GM13977 (cell line): Measurements from ENCODE around the gene SPIRE2.
"Not testable (repeated sequence)": the region's sequence is repeated elsewhere in the genome, so short reads cannot be mapped to it uniquely, and the experiment has no call there.

ENCODE experiments used
- DNase-seq: peaks from one replicate; pipeline ENCODE4 v3.0.0; 2012; ENCODE audit warnings: low spot score
- CTCF ChIP-seq: IDR thresholded peaks from 2 replicates; pipeline ENCODE4 v1.5.1; 2012; ENCODE audit warnings: mild to moderate bottlenecking, control low read depth; ENCODE audit not compliant: insufficient read depth; ENCODE audit errors: extremely low read depth, missing control alignments
- in situ Hi-C: fragments of 300-500 bp; cut with MboI; formaldehyde crosslinking; loops from one replicate; pipeline ENCODE4 v1.12.0; 2022; ENCODE audit warnings: low sequenced_read_pairs, low pct_unique_long_range_greater_than_20kb, mixed read lengths, inconsistent platforms; ENCODE audit not compliant: unreplicated experiment

Gene SPIRE2

DNA sequence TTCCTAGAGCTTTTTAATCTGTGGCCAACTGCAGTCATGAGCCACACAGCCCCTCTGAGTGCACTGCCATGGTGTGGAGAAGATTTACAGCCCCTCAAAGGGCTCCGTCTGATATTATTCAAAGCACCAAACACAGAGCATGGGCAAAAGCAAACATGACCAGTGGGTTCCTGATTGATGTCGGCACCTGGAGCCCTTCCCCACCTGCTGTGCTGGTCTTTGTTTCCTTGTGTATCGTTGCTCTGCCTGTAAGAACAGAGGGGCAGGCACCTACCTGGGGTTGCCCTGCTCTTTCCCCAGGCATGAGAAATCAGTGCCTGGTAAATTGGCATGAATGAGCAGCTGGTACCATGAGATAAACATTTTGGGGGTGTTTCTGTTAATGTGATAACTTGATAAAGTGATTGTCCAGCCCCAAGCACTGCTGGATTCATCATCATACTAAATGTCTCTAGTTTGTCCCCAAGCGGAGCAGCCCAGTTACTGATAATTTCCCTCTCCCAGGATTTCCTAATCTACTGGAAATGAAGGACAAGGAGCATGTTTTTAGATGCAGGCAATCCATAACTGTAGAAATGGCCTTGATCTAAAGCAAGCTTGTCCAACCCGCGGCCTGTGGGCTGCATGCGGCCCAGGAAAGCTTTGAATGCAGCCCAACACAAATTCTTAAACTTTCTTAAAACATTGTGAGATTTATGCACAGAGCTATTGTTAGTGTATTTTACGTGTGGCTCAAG is 5.0 kb upstream of the SPIRE2 start:
- DNase-seq, result no peak
- TF ChIP-seq CTCF, result no peak
- in situ Hi-C loops, result no loop called here

DNA sequence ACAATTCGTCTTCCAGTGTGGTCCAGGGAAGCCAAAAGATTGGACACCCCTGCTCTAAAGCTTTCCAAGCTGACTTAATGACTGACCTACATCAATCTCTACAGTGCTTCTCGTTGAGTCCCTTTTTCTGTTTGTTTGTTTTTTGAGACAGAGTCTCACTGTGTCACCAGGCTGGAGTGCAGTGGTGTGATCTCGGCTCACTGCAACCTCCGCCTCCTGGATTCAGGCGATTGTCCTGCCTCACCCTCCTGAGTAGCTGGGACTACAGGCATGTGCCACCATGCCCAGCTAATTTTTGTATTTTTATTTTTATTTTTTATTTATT is 4.5 kb upstream of the SPIRE2 start:
- DNase-seq, in situ Hi-C loops: not testable (repeated sequence)

DNA sequence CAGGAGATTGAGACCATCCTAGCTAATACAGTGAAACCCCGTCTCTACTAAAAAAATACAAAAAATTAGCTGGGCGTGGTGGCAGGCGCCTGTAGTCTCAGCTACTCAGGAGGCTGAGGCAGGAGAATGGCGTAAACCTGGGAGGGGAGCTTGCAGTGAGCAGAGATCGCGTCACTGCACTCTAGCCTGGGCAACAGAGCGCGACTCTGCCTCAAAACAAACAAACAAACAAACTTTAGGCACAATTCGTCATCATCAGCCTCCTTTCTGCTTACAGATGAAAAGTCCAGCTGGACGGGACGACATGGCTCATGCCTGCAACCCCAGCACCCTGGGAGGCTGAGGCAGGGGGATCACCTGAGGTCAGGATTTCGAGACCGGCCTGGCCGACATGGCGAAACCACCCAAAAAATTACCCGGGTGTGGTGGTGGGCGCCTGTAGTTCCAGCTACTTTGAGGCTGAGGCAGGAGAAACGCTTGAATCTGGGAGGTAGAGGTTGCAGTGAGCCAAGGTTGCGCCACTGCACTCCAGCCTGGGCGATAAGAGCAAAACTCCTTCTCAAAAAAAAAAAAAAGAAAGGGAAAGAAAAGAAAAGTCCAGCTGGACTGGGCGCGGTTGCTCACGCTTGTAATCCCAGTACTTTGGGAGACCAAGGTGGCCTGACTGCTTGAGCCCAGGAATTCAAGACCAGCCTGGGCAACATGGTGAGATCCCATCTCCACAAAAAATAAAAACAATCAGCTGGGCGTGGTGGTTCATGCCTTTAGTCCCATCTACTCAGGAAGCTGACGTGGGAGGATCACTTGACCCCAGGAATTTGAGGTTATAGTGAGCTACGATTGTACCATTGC is 1.5 kb upstream of the SPIRE2 start:
- no peak for TF ChIP-seq CTCF
- in situ Hi-C loops, result no loop called here
- no peak for DNase-seq

- in situ Hi-C loops, result no loop called here
- no peak for TF ChIP-seq CTCF
- DNase-seq, result no peak
Observed at GRCh38 chr16:89827383-89828198, 684 bp upstream of the SPIRE2 start.

GRCh38 chr16:89828870-89829629 is 775 bp downstream of the SPIRE2 start:
- in situ Hi-C loops, result no loop called here
- no peak for DNase-seq
- no peak for TF ChIP-seq CTCF

- in situ Hi-C loops, result no loop called here
- DNase-seq, result no peak
- no peak for TF ChIP-seq CTCF
Observed at GRCh38 chr16:89829630-89830437, 1.6 kb downstream of the SPIRE2 start.
